ENCODE results near the gene NHLRC4. TPM values are rescaled to one million over a fixed set of nuclear protein-coding genes. Genes with fewer than 3 reads are reported as not detected.

The NHLRC4 gene
- total RNA-seq, 1 donor from 2014 or later = 1.4 TPM

DNA sequence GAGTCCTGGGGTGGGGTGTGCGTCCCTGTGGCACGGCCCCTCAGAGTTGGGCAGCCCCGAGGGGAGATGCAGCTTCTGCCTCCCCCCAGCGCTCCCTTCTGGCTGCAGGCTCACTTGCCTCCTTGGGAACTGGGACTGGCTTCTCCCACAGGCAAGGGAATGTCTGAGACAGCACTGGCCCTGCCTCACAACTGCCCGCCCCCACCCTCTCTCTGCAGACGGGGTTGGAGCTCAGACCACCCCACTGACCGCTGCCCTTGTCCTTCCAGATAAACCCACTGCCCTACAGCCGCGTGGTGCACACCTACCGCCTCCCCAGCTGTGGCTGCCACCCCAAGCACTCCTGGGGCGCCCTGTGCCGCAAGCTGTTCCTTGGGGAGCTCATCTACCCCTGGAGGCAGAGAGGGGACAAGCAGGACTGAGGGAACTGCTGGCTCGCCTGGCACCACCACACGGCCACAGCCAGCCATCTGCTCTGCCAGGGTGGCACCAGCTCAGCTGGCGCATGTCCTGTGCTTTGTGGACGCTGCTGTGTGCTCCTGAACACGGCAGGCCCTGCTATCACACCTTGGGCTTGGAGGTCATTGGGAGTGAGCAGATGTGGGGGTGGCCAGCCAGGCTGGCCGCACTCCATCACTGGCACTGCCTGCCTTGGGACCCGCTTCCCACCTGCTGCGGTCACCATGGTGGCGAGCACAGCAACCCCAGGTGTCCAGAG is 16.0 kb downstream of the NHLRC4 start:
- no peaks in the 10 kb centered on the region for H3K9me3 Mint-ChIP-seq (ENCODE audit: low read depth)
- no peaks in the 10 kb centered on the region for H3K36me3 Mint-ChIP-seq (ENCODE audit: insufficient read depth)
- H3K27me3 Mint-ChIP-seq = peaks cover 12% of the 10 kb centered on the region
- no peak for DNase-seq (ENCODE audit: low spot score, unreplicated experiment)
- H3K27ac Mint-ChIP-seq = no peak overlapping the region
- no peak overlapping the region for H3K4me3 Mint-ChIP-seq (ENCODE audit: low read depth)
- TF ChIP-seq, protein P1, sequence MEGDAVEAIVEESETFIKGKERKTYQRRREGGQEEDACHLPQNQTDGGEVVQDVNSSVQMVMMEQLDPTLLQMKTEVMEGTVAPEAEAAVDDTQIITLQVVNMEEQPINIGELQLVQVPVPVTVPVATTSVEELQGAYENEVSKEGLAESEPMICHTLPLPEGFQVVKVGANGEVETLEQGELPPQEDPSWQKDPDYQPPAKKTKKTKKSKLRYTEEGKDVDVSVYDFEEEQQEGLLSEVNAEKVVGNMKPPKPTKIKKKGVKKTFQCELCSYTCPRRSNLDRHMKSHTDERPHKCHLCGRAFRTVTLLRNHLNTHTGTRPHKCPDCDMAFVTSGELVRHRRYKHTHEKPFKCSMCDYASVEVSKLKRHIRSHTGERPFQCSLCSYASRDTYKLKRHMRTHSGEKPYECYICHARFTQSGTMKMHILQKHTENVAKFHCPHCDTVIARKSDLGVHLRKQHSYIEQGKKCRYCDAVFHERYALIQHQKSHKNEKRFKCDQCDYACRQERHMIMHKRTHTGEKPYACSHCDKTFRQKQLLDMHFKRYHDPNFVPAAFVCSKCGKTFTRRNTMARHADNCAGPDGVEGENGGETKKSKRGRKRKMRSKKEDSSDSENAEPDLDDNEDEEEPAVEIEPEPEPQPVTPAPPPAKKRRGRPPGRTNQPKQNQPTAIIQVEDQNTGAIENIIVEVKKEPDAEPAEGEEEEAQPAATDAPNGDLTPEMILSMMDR (IDR thresholded peaks at IDR 0.05; ENCODE audit: unreplicated experiment) = no peak
- H3K4me1 Mint-ChIP-seq (ENCODE audit: low read depth) = peaks cover 2% of the 10 kb centered on the region

DNA sequence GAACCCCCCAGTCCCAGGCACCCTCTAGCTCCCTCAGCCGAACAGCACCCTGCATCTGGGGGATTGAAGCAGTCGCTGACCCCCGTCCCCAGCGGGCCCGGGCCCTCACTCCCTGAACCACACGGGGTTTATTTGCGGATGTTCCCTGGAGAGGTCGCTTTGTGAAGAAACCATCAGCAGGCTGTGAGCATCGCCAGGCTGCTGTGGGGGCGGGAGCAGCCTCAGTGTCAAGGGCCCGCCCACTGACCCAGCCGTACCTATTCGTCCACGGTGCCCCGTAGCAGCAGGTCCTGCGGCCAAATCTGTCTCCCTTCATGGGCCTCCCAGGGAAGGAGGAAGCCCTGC is 16.6 kb downstream of the NHLRC4 start:
- Mint-ChIP-seq H3K27me3 (peaks cover 12% of the 10 kb centered on the region), H3K9me3 (ENCODE audit: low read depth) (no peaks in the 10 kb centered on the region), H3K4me3 (ENCODE audit: low read depth) (no peak overlapping the region), H3K36me3 (ENCODE audit: insufficient read depth) (no peaks in the 10 kb centered on the region), H3K27ac (no peak overlapping the region), H3K4me1 (ENCODE audit: low read depth) (peaks cover 4% of the 10 kb centered on the region)
- TF ChIP-seq, protein P1 (IDR thresholded peaks at IDR 0.05; ENCODE audit: unreplicated experiment) = no peak
- no peak for DNase-seq (ENCODE audit: low spot score, unreplicated experiment)

DNA sequence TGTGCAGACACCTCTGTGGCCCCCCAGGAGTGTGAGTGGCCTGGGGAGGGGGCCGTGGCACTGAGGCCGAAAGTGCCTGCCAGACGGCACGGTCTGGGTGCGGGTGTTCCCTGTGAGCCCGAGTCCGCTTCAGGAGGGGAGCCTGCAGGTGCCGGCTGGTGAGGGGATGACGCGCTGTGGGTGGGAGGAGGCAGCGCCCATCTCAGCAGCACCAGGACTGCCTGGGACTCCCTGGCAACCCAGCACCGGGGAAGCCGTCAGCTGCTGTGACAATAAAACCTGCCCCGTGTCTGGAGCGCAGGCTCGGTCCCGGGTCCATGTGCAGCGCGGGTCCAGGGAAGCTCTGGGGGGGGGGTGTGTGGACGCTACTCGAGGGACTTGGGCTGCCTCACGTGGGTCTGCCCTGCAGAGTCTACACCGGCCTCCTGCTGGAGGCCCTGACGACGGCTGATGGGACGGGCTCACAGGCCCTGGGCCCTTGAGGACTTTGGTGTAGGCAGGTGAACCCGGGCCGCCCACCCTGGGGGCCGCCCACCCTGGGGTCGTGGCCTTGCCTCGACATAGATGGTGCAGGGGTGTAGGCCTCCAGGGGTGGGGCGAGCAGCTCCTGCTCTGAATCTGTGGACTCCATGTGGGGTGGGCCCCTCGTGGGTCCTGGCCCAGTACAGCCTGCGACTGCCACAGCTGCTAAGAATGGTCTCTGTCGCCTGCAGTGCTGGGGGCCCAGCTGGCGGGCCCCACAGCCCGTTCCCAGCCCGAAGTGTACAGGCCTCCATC is 17.2 kb downstream of the NHLRC4 start:
- Mint-ChIP-seq H3K9me3 (ENCODE audit: low read depth) (no peaks in the 10 kb centered on the region), H3K27me3 (peaks cover 12% of the 10 kb centered on the region), H3K27ac (no peak overlapping the region), H3K4me3 (ENCODE audit: low read depth) (no peak overlapping the region), H3K36me3 (ENCODE audit: insufficient read depth) (no peaks in the 10 kb centered on the region), H3K4me1 (ENCODE audit: low read depth) (peaks cover 5% of the 10 kb centered on the region)
- DNase-seq (ENCODE audit: low spot score, unreplicated experiment) = no peak
- TF ChIP-seq, protein P1 (IDR thresholded peaks at IDR 0.05; ENCODE audit: unreplicated experiment) = no peak

DNA sequence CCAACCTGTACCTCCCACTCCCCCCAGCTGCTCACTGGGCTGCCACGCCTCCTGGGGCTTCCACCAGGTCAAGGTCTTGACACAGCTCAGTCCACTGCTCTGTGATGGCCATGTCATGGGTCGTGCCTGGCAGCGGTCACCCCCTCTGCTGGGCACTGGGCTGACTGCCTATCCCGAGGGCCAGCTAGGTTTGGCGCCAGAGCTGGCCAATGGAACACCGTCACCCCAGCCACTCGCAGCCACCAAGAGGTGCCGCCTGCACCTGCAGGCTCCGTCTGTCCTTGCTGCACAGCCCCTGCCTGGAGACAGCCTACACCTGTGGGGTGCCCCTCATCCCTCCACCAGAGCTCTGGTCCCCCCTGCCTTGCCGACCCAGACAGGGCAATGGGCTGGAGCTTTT is 18.5 kb downstream of the NHLRC4 start:
- TF ChIP-seq, protein P1 (IDR thresholded peaks at IDR 0.05; ENCODE audit: unreplicated experiment) = peak; percentile 14
- Mint-ChIP-seq H3K4me1 (ENCODE audit: low read depth) (peaks cover 5% of the 10 kb centered on the region), H3K4me3 (ENCODE audit: low read depth) (no peak overlapping the region), H3K27me3 (peaks cover 12% of the 10 kb centered on the region), H3K9me3 (ENCODE audit: low read depth) (no peaks in the 10 kb centered on the region), H3K36me3 (ENCODE audit: insufficient read depth) (no peaks in the 10 kb centered on the region), H3K27ac (no peak overlapping the region)
- no peak for DNase-seq (ENCODE audit: low spot score, unreplicated experiment)

DNA sequence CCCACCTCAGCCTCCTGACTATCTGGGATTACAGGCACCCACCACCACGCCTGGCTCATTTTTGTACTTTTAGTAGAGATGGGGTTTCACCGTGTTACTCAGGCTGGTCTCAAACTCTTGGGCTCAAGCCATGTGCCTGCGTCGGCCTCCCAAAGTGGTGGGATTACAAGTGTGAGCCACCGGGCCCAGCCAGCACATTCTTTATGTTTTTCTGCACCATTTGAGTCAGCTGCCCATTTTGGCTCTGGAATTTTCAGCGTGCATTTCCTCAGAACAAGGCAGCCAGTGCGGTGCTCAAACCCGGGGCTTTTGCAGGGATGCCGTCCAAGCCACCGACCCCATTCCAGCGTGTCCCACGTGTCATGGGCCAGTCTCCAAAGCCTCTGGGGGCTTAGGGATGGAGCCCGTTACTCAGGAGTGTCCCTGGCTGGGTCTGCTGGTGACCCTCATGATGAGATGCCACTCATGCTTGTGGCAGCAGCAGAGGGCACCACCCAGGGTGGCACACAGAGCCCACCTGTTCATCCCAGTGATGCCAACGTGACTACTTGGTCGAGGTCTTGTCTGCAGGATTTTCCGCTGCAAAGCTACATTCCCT is 19.3 kb downstream of the NHLRC4 start:
- TF ChIP-seq, protein P1 (IDR thresholded peaks at IDR 0.05; ENCODE audit: unreplicated experiment) = no peak
- no peak for DNase-seq (ENCODE audit: low spot score, unreplicated experiment)
- Mint-ChIP-seq H3K27ac (peak overlapping the region; percentile 37), H3K9me3 (ENCODE audit: low read depth) (no peaks in the 10 kb centered on the region), H3K36me3 (ENCODE audit: insufficient read depth) (no peaks in the 10 kb centered on the region), H3K4me3 (ENCODE audit: low read depth) (no peak overlapping the region), H3K4me1 (ENCODE audit: low read depth) (peaks cover 12% of the 10 kb centered on the region), H3K27me3 (peaks cover 12% of the 10 kb centered on the region)

Measured in progenitor cell of endocrine pancreas (in vitro differentiated cells).